Activated T-helper 1 cell treated with anti-CD3 and anti-CD28 coated beads, Interleukin-2, amount 50 U/mL, for 16 hours (primary cell): ENCODE measurements around the gene RABL2B.

Experiments used
- DNase-seq, 2 donors: peaks; one replicate each; pipeline ENCODE4 v3.0.0-alpha.2; 2020; ENCODE audit warnings: low read depth in 1 of 2, low spot score in 1 of 2

RABL2B gene

GRCh38 chr22:50722716-50723428, 60.6 kb downstream of the RABL2B start:
- no peak for DNase-seq

GRCh38 chr22:50722048-50722701, 61.3 kb downstream of the RABL2B start:
- DNase-seq, result no peak

GRCh38 chr22:50721257-50721844, 62.1 kb downstream of the RABL2B start:
- no peak for DNase-seq

GRCh38 chr22:50720301-50721256, 62.9 kb downstream of the RABL2B start:
- DNase-seq, result no peak

- no peak for DNase-seq
Measured at GRCh38 chr22:50719814-50720300, 63.6 kb downstream of the RABL2B start.

- no peak for DNase-seq
Measured at GRCh38 chr22:50718352-50718709, 65.1 kb downstream of the RABL2B start.

- DNase-seq, result no peak
Measured at GRCh38 chr22:50717709-50718351, 65.6 kb downstream of the RABL2B start.
